Naive thymus-derived CD8-positive, alpha-beta T cell (primary cell): ENCODE measurements around the gene MRPS23. TPM values are rescaled to one million over a fixed set of nuclear protein-coding genes. Genes with fewer than 3 reads are reported as not detected.

Source experiments
- ATAC-seq, 2 donors: fragments of 150-1000 bp; cut with Tn5 transposase in 1 of 2; sonication (Bioruptor Pico), chemical (Tn5 transposase) in 1 of 2; 1 replicate in 1 of 2; 2 replicates in 1 of 2; pipeline ENCODE4 v1.10.0; 2021; ENCODE audit warnings: mild to moderate bottlenecking in 2 of 2, moderate library complexity in 2 of 2
- POLR2A ChIA-PET: fragments of 350-600 bp; sonication (Branson Sonifier 250); formaldehyde crosslinking; loops from one replicate; lab custom pipeline; 2021; ENCODE audit warnings: antibody characterized with exemption; lab: Charles Lee
- DNase-seq, 10 donors: peaks; one replicate each; pipeline versions ENCODE4 v3.0.0 to v3.0.0-alpha.2; 2020 to 2022
- H3K27ac Mint-ChIP-seq, 10 donors: one replicate each; pipeline ENCODE4 v1.8.0; 2020 to 2022; ENCODE audit warnings: mild to moderate bottlenecking in 10 of 10, mixed read lengths in 10 of 10, moderate library complexity in 4 of 10, inconsistent platforms in 1 of 10
- H3K27me3 Mint-ChIP-seq, 5 donors: one replicate each; pipeline ENCODE4 v1.8.0; 2021 to 2022; ENCODE audit warnings: mixed read lengths in 5 of 5
- H3K36me3 Mint-ChIP-seq, 3 donors: one replicate each; pipeline ENCODE4 v1.8.0; 2020 to 2022; ENCODE audit warnings: mixed read lengths in 3 of 3, mild to moderate bottlenecking in 2 of 3, inconsistent platforms in 1 of 3
- H3K4me1 Mint-ChIP-seq, 4 donors: one replicate each; pipeline ENCODE4 v1.8.0; 2021 to 2022; ENCODE audit warnings: mixed read lengths in 4 of 4
- H3K4me3 Mint-ChIP-seq, 10 donors: one replicate each; pipeline ENCODE4 v1.8.0; 2020 to 2022; ENCODE audit warnings: mild to moderate bottlenecking in 10 of 10, mixed read lengths in 10 of 10, moderate library complexity in 6 of 10, inconsistent platforms in 1 of 10
- H3K9me3 Mint-ChIP-seq, 9 donors: one replicate each; pipeline ENCODE4 v1.8.0; 2020 to 2022; ENCODE audit warnings: mixed read lengths in 9 of 9, mild to moderate bottlenecking in 3 of 9, inconsistent platforms in 1 of 9, moderate library complexity in 1 of 9
- polyA plus RNA-seq, 3 donors: library from polyadenylated mRNA; unstranded; fragments of 300-500 nt; fragmentation: Illumina TruSeq; gene quantifications; one replicate each; pipeline ENCODE4 v1.2.3, GENCODE V29; 2021
- total RNA-seq, 8 experiments: library from RNA in 2 of 8; stranded (reverse) in 2 of 8; gene quantifications; one replicate each; pipeline ENCODE4 v1.2.3 and lab custom pipeline; 2021 to 2026

Gene MRPS23
- total and polyA plus RNA-seq, 5 experiments from 2014 or later: 31.6 to 42.8 (median 41.1) TPM

DNA sequence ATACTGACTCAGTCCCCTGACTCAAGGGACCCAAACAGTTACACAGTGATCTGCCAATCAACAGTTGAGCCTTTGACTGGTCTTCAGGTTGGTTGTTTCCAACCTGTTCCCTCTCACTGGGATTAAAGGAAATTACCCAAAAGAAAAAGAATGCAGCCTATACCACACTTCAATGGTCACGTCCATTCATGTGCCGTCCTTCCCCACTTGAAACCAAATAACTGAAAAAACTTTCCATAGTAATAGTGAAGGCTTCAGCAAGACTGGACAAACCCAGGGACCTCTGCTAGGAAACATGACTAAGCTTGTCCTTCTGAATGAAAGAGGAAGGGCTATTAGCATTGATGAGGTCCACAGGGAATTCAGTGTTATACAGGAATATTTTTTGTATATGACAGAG is 30.6 kb downstream of the MRPS23 start:
- no peak overlapping the region for H3K4me3 Mint-ChIP-seq
- H3K27me3 Mint-ChIP-seq: peaks cover 8 to 35% (median 16%) of the 10 kb centered on the region in 5 donors
- no peaks in the 10 kb centered on the region for H3K4me1 Mint-ChIP-seq
- DNase-seq (no peak), ATAC-seq (no peak)
- no peak overlapping the region for H3K27ac Mint-ChIP-seq
- POLR2A ChIA-PET: no interaction called here
- no peaks in the 10 kb centered on the region for H3K36me3 Mint-ChIP-seq
- no peaks in the 10 kb centered on the region for H3K9me3 Mint-ChIP-seq

DNA sequence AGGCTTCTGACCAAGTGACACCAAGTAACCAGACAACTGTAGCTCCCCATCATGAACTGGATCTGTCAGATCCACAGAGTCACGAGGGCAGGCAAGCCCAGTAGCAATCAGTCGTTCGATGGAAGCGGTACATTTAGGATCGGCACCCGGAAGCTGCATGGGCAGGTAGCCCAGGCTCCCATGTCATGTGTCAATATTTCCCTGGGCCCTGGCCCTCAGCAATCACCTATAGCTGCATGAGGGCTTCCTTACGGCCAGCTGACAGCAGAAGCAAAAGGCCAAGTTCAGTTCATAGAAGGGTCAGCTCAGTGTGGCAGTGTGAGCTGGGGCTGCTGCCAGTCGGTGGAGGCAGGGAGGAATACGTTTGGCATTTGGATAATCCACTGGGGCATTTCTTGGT is 31.8 kb downstream of the MRPS23 start:
- Mint-ChIP-seq H3K36me3 (no peaks in the 10 kb centered on the region), H3K27me3 (peaks cover 8 to 35% (median 20%) of the 10 kb centered on the region in 5 donors), H3K4me3 (no peak overlapping the region), H3K27ac (no peak overlapping the region), H3K4me1 (no peaks in the 10 kb centered on the region), H3K9me3 (no peaks in the 10 kb centered on the region)
- ATAC-seq (no peak), DNase-seq (no peak)
- POLR2A ChIA-PET: no interaction called here

DNA sequence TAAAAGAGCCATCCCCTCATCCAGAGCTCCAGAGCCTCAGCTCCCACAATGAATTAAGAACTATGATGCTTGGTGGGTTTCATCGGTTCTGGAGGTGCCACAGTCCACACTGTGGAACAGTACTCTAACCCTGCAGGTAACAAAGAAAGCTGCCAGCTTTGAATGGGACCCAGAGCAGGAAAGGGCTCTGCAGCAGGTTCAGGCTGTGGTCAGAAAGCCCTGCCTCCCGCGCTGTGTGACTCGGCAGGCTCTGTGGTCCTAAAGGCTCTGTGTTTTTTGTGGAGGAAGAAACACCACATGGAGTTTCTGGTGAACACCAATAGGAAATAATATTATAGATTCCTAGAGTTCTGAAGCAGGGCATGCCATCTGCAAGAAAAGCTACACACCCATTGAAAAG is 32.5 kb downstream of the MRPS23 start:
- H3K27me3 Mint-ChIP-seq: peaks cover 8 to 35% (median 22%) of the 10 kb centered on the region in 5 donors
- no peak overlapping the region for H3K27ac Mint-ChIP-seq
- no peaks in the 10 kb centered on the region for H3K36me3 Mint-ChIP-seq
- no peaks in the 10 kb centered on the region for H3K9me3 Mint-ChIP-seq
- H3K4me3 Mint-ChIP-seq: no peak overlapping the region
- no peaks in the 10 kb centered on the region for H3K4me1 Mint-ChIP-seq
- POLR2A ChIA-PET: no interaction called here
- DNase-seq: no peak
- ATAC-seq: no peak

DNA sequence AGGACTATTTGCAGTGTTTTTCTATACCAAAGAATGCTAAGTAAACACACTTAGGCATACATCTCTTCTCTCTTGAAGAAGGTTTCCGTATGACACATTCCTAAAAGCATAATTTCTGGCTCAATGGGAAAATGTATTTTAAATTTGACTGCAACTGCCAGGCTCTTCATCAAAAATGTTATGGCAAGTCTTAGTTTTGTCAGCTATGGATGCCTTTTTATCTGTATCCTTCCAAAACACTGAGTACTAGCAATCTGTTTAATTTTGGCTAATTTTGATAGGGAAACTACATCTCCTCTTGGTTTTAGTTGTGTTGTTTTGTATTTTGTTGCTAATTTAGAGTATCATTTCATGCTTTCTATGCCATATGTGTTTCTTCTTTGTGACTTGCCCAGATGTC is 35.4 kb downstream of the MRPS23 start:
- POLR2A ChIA-PET: no interaction called here
- peaks cover 5 to 16% (median 14%) of the 10 kb centered on the region in 4 donors for H3K4me1 Mint-ChIP-seq
- ATAC-seq (no peak), DNase-seq (no peak)
- no peak overlapping the region for H3K4me3 Mint-ChIP-seq
- no peak overlapping the region for H3K27ac Mint-ChIP-seq
- H3K36me3 Mint-ChIP-seq: no peaks in the 10 kb centered on the region
- no peaks in the 10 kb centered on the region for H3K9me3 Mint-ChIP-seq
- peaks cover 27 to 60% (median 41%) of the 10 kb centered on the region in 5 donors for H3K27me3 Mint-ChIP-seq

GRCh38 chr17:57811638-57812280 is 38.1 kb downstream of the MRPS23 start:
- H3K9me3 Mint-ChIP-seq: no peaks in the 10 kb centered on the region
- no peaks in the 10 kb centered on the region for H3K36me3 Mint-ChIP-seq
- ATAC-seq: no peak
- H3K4me3 Mint-ChIP-seq: peak overlapping the region in 1 of 10 donors; percentile 61
- H3K27me3 Mint-ChIP-seq: peaks cover 31 to 58% (median 47%) of the 10 kb centered on the region in 5 donors
- POLR2A ChIA-PET: no interaction called here
- peak overlapping the region in 2 of 10 donors; percentile 37 to 41 for H3K27ac Mint-ChIP-seq
- DNase-seq: no peak
- H3K4me1 Mint-ChIP-seq: peaks cover 5 to 16% (median 14%) of the 10 kb centered on the region in 4 donors

DNA sequence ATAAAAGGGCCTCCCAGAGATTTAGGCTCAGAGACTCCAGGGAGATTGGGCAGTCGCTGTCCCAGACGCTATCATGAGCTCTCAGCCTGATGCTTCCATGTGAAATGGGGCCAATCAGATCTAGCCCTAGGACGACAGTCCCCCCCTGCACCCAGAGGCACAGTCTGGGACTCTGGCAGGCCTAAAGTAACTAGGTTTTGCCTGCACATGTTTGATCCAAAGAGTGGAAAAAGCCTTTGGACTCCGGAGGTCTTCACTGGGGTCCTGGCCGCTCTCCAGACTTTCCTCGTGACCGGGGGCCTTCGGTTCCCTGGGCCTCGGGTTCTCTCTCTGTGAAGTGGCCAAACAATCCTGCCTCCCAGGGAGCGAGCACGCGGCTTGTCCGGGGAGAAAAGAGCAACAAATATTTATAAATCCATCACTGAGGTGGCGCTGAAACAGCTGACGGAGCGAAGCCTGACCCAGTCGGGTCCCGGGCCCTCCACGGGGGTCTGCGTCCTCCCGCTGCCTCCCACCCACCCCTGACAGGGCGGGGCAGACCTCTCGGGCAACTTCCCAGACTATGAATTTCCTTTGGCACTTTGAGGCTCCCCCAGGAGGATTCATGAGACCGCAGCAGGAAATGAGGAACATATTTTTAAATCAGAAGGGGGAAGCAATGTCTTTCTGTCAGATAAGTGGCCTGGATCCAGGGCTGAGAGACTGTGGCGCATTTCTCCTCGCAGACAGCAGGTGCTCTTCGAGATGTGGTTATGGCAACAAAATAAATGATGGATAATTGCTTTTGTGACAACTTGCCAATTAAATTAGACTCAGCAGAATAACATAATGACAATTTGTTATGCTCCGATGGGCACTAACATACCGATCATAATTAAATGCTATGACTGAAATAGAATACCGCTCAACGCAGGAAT is 38.9 kb downstream of the MRPS23 start:
- H3K27ac Mint-ChIP-seq: peak overlapping the region in 1 of 10 donors; percentile 41
- ATAC-seq (no peak), DNase-seq (no peak)
- peak overlapping the region in 4 of 10 donors; percentile 15 to 61 (median 30) for H3K4me3 Mint-ChIP-seq
- no peaks in the 10 kb centered on the region for H3K36me3 Mint-ChIP-seq
- POLR2A ChIA-PET: no interaction called here
- peaks cover 31 to 58% (median 48%) of the 10 kb centered on the region in 5 donors for H3K27me3 Mint-ChIP-seq
- peaks cover 5 to 16% (median 14%) of the 10 kb centered on the region in 4 donors for H3K4me1 Mint-ChIP-seq
- H3K9me3 Mint-ChIP-seq: no peaks in the 10 kb centered on the region

GRCh38 chr17:57809879-57810278 is 40.0 kb downstream of the MRPS23 start:
- Mint-ChIP-seq H3K9me3 (no peaks in the 10 kb centered on the region), H3K4me1 (peaks cover 5 to 16% (median 14%) of the 10 kb centered on the region in 4 donors), H3K36me3 (no peaks in the 10 kb centered on the region), H3K4me3 (peak overlapping the region in 1 of 10 donors; percentile 20), H3K27me3 (peaks cover 33 to 57% (median 51%) of the 10 kb centered on the region in 5 donors), H3K27ac (no peak overlapping the region)
- ATAC-seq (no peak), DNase-seq (no peak)
- POLR2A ChIA-PET: no interaction called here

- Mint-ChIP-seq H3K9me3 (no peaks in the 10 kb centered on the region), H3K4me3 (no peak overlapping the region), H3K4me1 (peaks cover 5 to 16% (median 14%) of the 10 kb centered on the region in 4 donors), H3K27me3 (peaks cover 33 to 57% (median 43%) of the 10 kb centered on the region in 5 donors), H3K36me3 (no peaks in the 10 kb centered on the region), H3K27ac (no peak overlapping the region)
- DNase-seq (no peak), ATAC-seq (no peak)
- POLR2A ChIA-PET: no interaction called here
These were observed 41.0 kb downstream of the MRPS23 start for GRCh38 chr17:57808882-57809281.

- H3K27ac Mint-ChIP-seq: no peak overlapping the region
- ATAC-seq (no peak), DNase-seq (no peak)
- peaks cover under 1 to 9% (median 8%) of the 10 kb centered on the region in 4 donors for H3K4me1 Mint-ChIP-seq
- POLR2A ChIA-PET: interaction anchor here (0.6 kb wide), 1 partner anchor 711 kb away, joined by 4 read pairs; no protein-coding TSS in a partner anchor
- peaks cover 2 to 12% (median 7%) of the 10 kb centered on the region in 9 donors for H3K9me3 Mint-ChIP-seq
- H3K4me3 Mint-ChIP-seq: no peak overlapping the region
- peaks cover 0 to 9% (median 4%) of the 10 kb centered on the region in 3 donors for H3K36me3 Mint-ChIP-seq
- H3K27me3 Mint-ChIP-seq: peaks cover 22 to 47% (median 34%) of the 10 kb centered on the region in 5 donors
These were observed 43.5 kb downstream of the MRPS23 start for GRCh38 chr17:57806167-57806830.

GRCh38 chr17:57803021-57803420 is 46.8 kb downstream of the MRPS23 start:
- DNase-seq (no peak), ATAC-seq (no peak)
- Mint-ChIP-seq H3K4me1 (no peaks in the 10 kb centered on the region), H3K9me3 (peaks cover 6 to 24% (median 14%) of the 10 kb centered on the region in 9 donors), H3K36me3 (peaks cover 0 to 17% (median 4%) of the 10 kb centered on the region in 3 donors), H3K27ac (no peak overlapping the region), H3K27me3 (peaks cover 12 to 24% (median 16%) of the 10 kb centered on the region in 5 donors), H3K4me3 (no peak overlapping the region)
- POLR2A ChIA-PET: no interaction called here

- no peak overlapping the region for H3K4me3 Mint-ChIP-seq
- no peak for ATAC-seq
- H3K36me3 Mint-ChIP-seq: peaks cover 0 to 17% (median 4%) of the 10 kb centered on the region in 3 donors
- POLR2A ChIA-PET: no interaction called here
- no peak overlapping the region for H3K27ac Mint-ChIP-seq
- no peaks in the 10 kb centered on the region for H3K4me1 Mint-ChIP-seq
- DNase-seq: no peak
- peaks cover 6 to 24% (median 14%) of the 10 kb centered on the region in 9 donors for H3K9me3 Mint-ChIP-seq
- H3K27me3 Mint-ChIP-seq: peaks cover 2 to 8% (median 5%) of the 10 kb centered on the region in 5 donors
These were observed 48.7 kb downstream of the MRPS23 start for GRCh38 chr17:57801044-57801711.

- DNase-seq (peak in 2 of 10 donors; percentile 11 to 32), ATAC-seq (no peak)
- Mint-ChIP-seq H3K4me3 (no peak overlapping the region), H3K4me1 (peaks cover 2 to 12% (median 6%) of the 10 kb centered on the region in 4 donors), H3K27ac (no peak overlapping the region), H3K9me3 (peaks cover 0 to 2% (median 0%) of the 10 kb centered on the region in 9 donors), H3K27me3 (peaks cover 0 to 13% (median 4%) of the 10 kb centered on the region in 5 donors), H3K36me3 (no peaks in the 10 kb centered on the region)
- POLR2A ChIA-PET: interaction anchor here (0.6 kb wide), 1 partner anchor 386 kb away, joined by 4 read pairs; no protein-coding TSS in a partner anchor
These were observed 55.0 kb downstream of the MRPS23 start for GRCh38 chr17:57794841-57795240.
